Parathyroid adenoma (tissue), 2 donors: Measurements from ENCODE around the gene IFT27.
"Not testable (repeated sequence)": the region's sequence is repeated elsewhere in the genome, so short reads cannot be mapped to it uniquely, and the experiment has no call there.

Source experiments
- H2AFZ ChIP-seq: fragments of 300-600 bp; sonication (generic); one replicate; pipeline ENCODE4 v1.7.0; 2017; ENCODE audit warnings: antibody characterized with exemption, mild to moderate bottlenecking
- H3K27ac ChIP-seq: fragments of 300-600 bp; sonication (generic); one replicate; pipeline ENCODE4 v1.7.0; 2017
- H3K27me3 ChIP-seq: fragments of 300-600 bp; sonication (generic); one replicate; pipeline ENCODE4 v1.7.0; 2017; ENCODE audit warnings: low read length; ENCODE audit not compliant: control insufficient read depth, insufficient read depth
- H3K36me3 ChIP-seq: fragments of 300-600 bp; sonication (generic); one replicate; pipeline ENCODE4 v1.7.0; 2017; ENCODE audit warnings: low read length; ENCODE audit not compliant: control insufficient read depth, insufficient read depth
- H3K4me1 ChIP-seq: fragments of 300-600 bp; sonication (generic); one replicate; pipeline ENCODE4 v1.7.0; 2017; ENCODE audit warnings: control low read depth
- H3K4me2 ChIP-seq: fragments of 300-600 bp; sonication (generic); one replicate; pipeline ENCODE4 v1.7.0; 2017; ENCODE audit warnings: low read length
- H3K4me3 ChIP-seq: fragments of 300-600 bp; sonication (generic); one replicate; pipeline ENCODE4 v1.7.0; 2017; ENCODE audit warnings: low read depth, low read length
- H3K79me2 ChIP-seq: fragments of 300-600 bp; sonication (generic); one replicate; pipeline ENCODE4 v1.7.0; 2017; ENCODE audit warnings: control low read depth
- H3K9ac ChIP-seq: fragments of 300-600 bp; sonication (generic); one replicate; pipeline ENCODE4 v1.7.0; 2017; ENCODE audit warnings: mild to moderate bottlenecking
- H3K9me3 ChIP-seq: fragments of 300-600 bp; sonication (generic); one replicate; pipeline ENCODE4 v1.7.0; 2017; ENCODE audit warnings: low read length; ENCODE audit not compliant: control insufficient read depth
- CTCF ChIP-seq: fragments of 300-600 bp; sonication (generic); IDR thresholded peaks from one replicate; pipeline ENCODE4 v1.7.0; 2017; ENCODE audit warnings: antibody characterized with exemption, mild to moderate bottlenecking
- donor health status: primary hyperparathyroidism.

IFT27 gene

GRCh38 chr22:36733271-36733670 is 42.6 kb downstream of the IFT27 start:
- no peaks in the 10 kb centered on the region for H3K79me2 ChIP-seq
- H3K4me3 ChIP-seq = no peak overlapping the region
- no peak overlapping the region for H3K4me2 ChIP-seq
- H3K4me1 ChIP-seq = no peaks in the 10 kb centered on the region
- TF ChIP-seq CTCF = no peak
- no peaks in the 10 kb centered on the region for H3K27me3 ChIP-seq
- H3K9me3 ChIP-seq = no peaks in the 10 kb centered on the region
- H2AFZ ChIP-seq = no peak overlapping the region
- H3K36me3 ChIP-seq = no peaks in the 10 kb centered on the region
- H3K9ac ChIP-seq = no peak overlapping the region
- H3K27ac ChIP-seq = no peak overlapping the region

- no peaks in the 10 kb centered on the region for H3K4me1 ChIP-seq
- TF ChIP-seq CTCF = no peak
- H3K4me3 ChIP-seq = no peak overlapping the region
These were observed 43.3 kb downstream of the IFT27 start for GRCh38 chr22:36732609-36733008.

GRCh38 chr22:36731916-36732315 is 44.0 kb downstream of the IFT27 start:
- H3K4me2 ChIP-seq = no peak overlapping the region
- no peak for TF ChIP-seq CTCF
- H3K36me3 ChIP-seq = no peaks in the 10 kb centered on the region
- no peaks in the 10 kb centered on the region for H3K27me3 ChIP-seq
- H3K4me3 ChIP-seq = no peak overlapping the region
- no peak overlapping the region for H2AFZ ChIP-seq
- no peak overlapping the region for H3K27ac ChIP-seq
- no peaks in the 10 kb centered on the region for H3K4me1 ChIP-seq
- no peaks in the 10 kb centered on the region for H3K9me3 ChIP-seq
- no peaks in the 10 kb centered on the region for H3K79me2 ChIP-seq
- no peak overlapping the region for H3K9ac ChIP-seq

More at GRCh38 chr22:36732609-36733008, 43.3 kb downstream of the IFT27 start:
- Histone ChIP-seq H3K79me2 (no peaks in the 10 kb centered on the region), H3K9ac (no peak overlapping the region), H3K27me3 (no peaks in the 10 kb centered on the region), H3K36me3 (no peaks in the 10 kb centered on the region), H2AFZ (no peak overlapping the region), H3K4me2 (no peak overlapping the region), H3K9me3 (no peaks in the 10 kb centered on the region), H3K27ac (no peak overlapping the region)

- H3K9me3 ChIP-seq, H3K9ac ChIP-seq, H3K4me1 ChIP-seq, H3K79me2 ChIP-seq, H3K27ac ChIP-seq, H3K36me3 ChIP-seq, H2AFZ ChIP-seq, H3K4me2 ChIP-seq, H3K27me3 ChIP-seq, H3K4me3 ChIP-seq: not testable (repeated sequence)
These were observed 44.6 kb downstream of the IFT27 start for GRCh38 chr22:36731321-36731720.

GRCh38 chr22:36730176-36730858 is 45.6 kb downstream of the IFT27 start:
- no peak for TF ChIP-seq CTCF
- no peak overlapping the region for H3K9ac ChIP-seq
- no peaks in the 10 kb centered on the region for H3K79me2 ChIP-seq
- H3K4me2 ChIP-seq = no peak overlapping the region
- no peaks in the 10 kb centered on the region for H3K9me3 ChIP-seq
- no peaks in the 10 kb centered on the region for H3K36me3 ChIP-seq
- no peak overlapping the region for H3K27ac ChIP-seq
- H3K4me1 ChIP-seq = no peaks in the 10 kb centered on the region
- H3K4me3 ChIP-seq = no peak overlapping the region
- no peaks in the 10 kb centered on the region for H3K27me3 ChIP-seq
- no peak overlapping the region for H2AFZ ChIP-seq
